HG02885 (cell line): Measurements from ENCODE around the gene OR52I1.

Source experiments
- ATAC-seq: cut with Tn5 transposase; IDR thresholded peaks from one replicate; pipeline ENCODE4 v1.9.1; 2021; ENCODE audit warnings: mild to moderate bottlenecking; ENCODE audit not compliant: unreplicated experiment, poor library complexity

The OR52I1 gene

GRCh38 chr11:4593739-4594138 lies at the start of gene OR52I1:
OR52I1 (plus strand) TSS chr11:4594039; CDS start chr11:4594039, 0 bp downstream.
- no peak for ATAC-seq

- ATAC-seq, result no peak
These were observed 48.9 kb upstream of the OR52I1 start, which contains the start of gene OR52M1 for GRCh38 chr11:4544891-4545290. OR52M1 (plus strand) TSS chr11:4545191; CDS start chr11:4545191, 0 bp downstream.

- no peak for ATAC-seq
These were observed 47.0 kb upstream of the OR52I1 start for GRCh38 chr11:4546878-4547277.

GRCh38 chr11:4547416-4547815 lies 46.4 kb upstream of the OR52I1 start:
- ATAC-seq, result no peak

- ATAC-seq, result no peak
These were observed 42.4 kb upstream of the OR52I1 start for GRCh38 chr11:4551346-4551979.

- ATAC-seq, result no peak
These were observed 34.1 kb upstream of the OR52I1 start for GRCh38 chr11:4559527-4560440.

GRCh38 chr11:4560467-4560866 lies 33.4 kb upstream of the OR52I1 start:
- ATAC-seq, result no peak

- no peak for ATAC-seq
These were observed 28.5 kb upstream of the OR52I1 start for GRCh38 chr11:4565371-4565770.

GRCh38 chr11:4569075-4569474 lies 24.8 kb upstream of the OR52I1 start:
- ATAC-seq, result no peak

- no peak for ATAC-seq
These were observed 17.0 kb upstream of the OR52I1 start for GRCh38 chr11:4576880-4577279.

- no peak for ATAC-seq
These were observed 16.1 kb upstream of the OR52I1 start for GRCh38 chr11:4577761-4578160.

- ATAC-seq, result no peak
These were observed 15.2 kb upstream of the OR52I1 start for GRCh38 chr11:4578624-4579023.

- no peak for ATAC-seq
These were observed 13.7 kb upstream of the OR52I1 start for GRCh38 chr11:4580124-4580523.

GRCh38 chr11:4581443-4581842 lies 12.4 kb upstream of the OR52I1 start, which contains the start of gene OR52I2:
OR52I2 (plus strand) TSS chr11:4581743.
- no peak for ATAC-seq

GRCh38 chr11:4589017-4589416 lies 4.8 kb upstream of the OR52I1 start:
- ATAC-seq, result no peak

GRCh38 chr11:4605057-4605456 lies 11.2 kb downstream of the OR52I1 start:
- no peak for ATAC-seq

- no peak for ATAC-seq
These were observed 12.6 kb downstream of the OR52I1 start for GRCh38 chr11:4606231-4607015.

GRCh38 chr11:4607096-4607495 lies 13.3 kb downstream of the OR52I1 start:
- no peak for ATAC-seq

- ATAC-seq, result peak; percentile 100
These were observed 14.2 kb downstream of the OR52I1 start, which contains the start of gene TRIM68 for GRCh38 chr11:4607781-4608666. TRIM68 (minus strand) TSS chr11:4608231; CDS start chr11:4605504, 2,727 bp downstream.
